Neural progenitor cell (in vitro differentiated cells): ENCODE measurements around the gene TTC23L. TPM values are rescaled to one million over a fixed set of nuclear protein-coding genes. Genes with fewer than 3 reads are reported as not detected.

Source experiments
- DNase-seq: peaks from one replicate; pipeline ENCODE4 v3.0.0-alpha.2; 2016; ENCODE audit warnings: low spot score
- H2AFZ ChIP-seq: fragments of 200-600 bp; sonication (generic); replicated peaks from 2 replicates; pipeline ENCODE4 v1.6.1; 2016; ENCODE audit warnings: antibody characterized with exemption
- H3F3A ChIP-seq: fragments of 200-600 bp; sonication (generic); 2 replicates; pipeline ENCODE4 v1.6.1; 2016; ENCODE audit warnings: antibody characterized with exemption, low read depth
- H3K27ac ChIP-seq: fragments of 200-600 bp; sonication (generic); 2 replicates; pipeline ENCODE4 v1.5.1; 2016; ENCODE audit warnings: mild to moderate bottlenecking
- H3K27me3 ChIP-seq: fragments of 200-600 bp; sonication (generic); 2 replicates; pipeline ENCODE4 v1.6.1; 2016; ENCODE audit warnings: mild to moderate bottlenecking, moderate library complexity
- H3K36me3 ChIP-seq: fragments of 200-600 bp; sonication (generic); 2 replicates; pipeline ENCODE4 v1.5.1; 2016
- H3K4me1 ChIP-seq: fragments of 200-600 bp; sonication (generic); 2 replicates; pipeline ENCODE4 v1.6.1; 2016; ENCODE audit warnings: mixed run types
- H3K4me2 ChIP-seq: fragments of 200-600 bp; sonication (generic); 2 replicates; pipeline ENCODE4 v1.6.1; 2016
- H3K4me3 ChIP-seq: fragments of 200-600 bp; sonication (generic); 2 replicates; pipeline ENCODE4 v1.5.1; 2016
- H3K79me2 ChIP-seq: fragments of 200-600 bp; sonication (generic); 2 replicates; pipeline ENCODE4 v1.6.1; 2016; ENCODE audit warnings: low read depth
- H3K9ac ChIP-seq: fragments of 200-600 bp; sonication (generic); 2 replicates; pipeline ENCODE4 v1.6.1; 2016
- H3K9me3 ChIP-seq: fragments of 200-600 bp; sonication (generic); 2 replicates; pipeline ENCODE4 v1.5.1; 2016; ENCODE audit warnings: low read depth
- H4K20me1 ChIP-seq: fragments of 200-600 bp; sonication (generic); 2 replicates; pipeline ENCODE4 v1.6.1; 2016; ENCODE audit warnings: low read depth
- H3K27ac Mint-ChIP-seq: 3 replicates; pipeline ENCODE4 v1.8.0; 2021; ENCODE audit warnings: mixed read lengths
- H3K27me3 Mint-ChIP-seq: 2 replicates; pipeline ENCODE4 v1.8.0; 2022; ENCODE audit warnings: low read depth, mild to moderate bottlenecking, inconsistent platforms, moderate library complexity, mixed read lengths; ENCODE audit not compliant: insufficient read depth
- H3K36me3 Mint-ChIP-seq: 3 replicates; pipeline ENCODE4 v1.8.0; 2021; ENCODE audit warnings: mixed read lengths
- H3K4me1 Mint-ChIP-seq: 3 replicates; pipeline ENCODE4 v1.8.0; 2021; ENCODE audit warnings: mixed read lengths
- H3K4me3 Mint-ChIP-seq: 3 replicates; pipeline ENCODE4 v1.8.0; 2021; ENCODE audit warnings: mild to moderate bottlenecking, moderate library complexity, mixed read lengths
- H3K9me3 Mint-ChIP-seq: 3 replicates; pipeline ENCODE4 v1.8.0; 2020; ENCODE audit warnings: mixed read lengths
- EZH2 ChIP-seq: fragments of 200-600 bp; sonication (generic); IDR thresholded peaks from 2 replicates; pipeline ENCODE4 v1.6.1; 2017; ENCODE audit warnings: antibody characterized with exemption, mild to moderate bottlenecking, moderate library complexity
- EZH2phosphoT487 ChIP-seq: fragments of 200-600 bp; sonication (generic); IDR thresholded peaks from 2 replicates; pipeline ENCODE4 v1.6.1; 2017; ENCODE audit warnings: antibody characterized with exemption
- total RNA-seq: library from RNA; depleted of rRNA; stranded (reverse); fragments of >200 nt; gene quantifications from 2 replicates; pipeline ENCODE4 v1.2.3, GENCODE V29; 2015; ENCODE audit warnings: low replicate concordance
- TF ChIP-seq, protein P1 (sequence below): fragments of 200-600 bp; sonication (generic); IDR thresholded peaks from 2 replicates; pipeline ENCODE4 v1.5.1; 2017; ENCODE audit warnings: antibody characterized with exemption, mild to moderate bottlenecking

TTC23L gene
- total RNA-seq, 1 donor from 2014 or later = 1.3 TPM

DNA sequence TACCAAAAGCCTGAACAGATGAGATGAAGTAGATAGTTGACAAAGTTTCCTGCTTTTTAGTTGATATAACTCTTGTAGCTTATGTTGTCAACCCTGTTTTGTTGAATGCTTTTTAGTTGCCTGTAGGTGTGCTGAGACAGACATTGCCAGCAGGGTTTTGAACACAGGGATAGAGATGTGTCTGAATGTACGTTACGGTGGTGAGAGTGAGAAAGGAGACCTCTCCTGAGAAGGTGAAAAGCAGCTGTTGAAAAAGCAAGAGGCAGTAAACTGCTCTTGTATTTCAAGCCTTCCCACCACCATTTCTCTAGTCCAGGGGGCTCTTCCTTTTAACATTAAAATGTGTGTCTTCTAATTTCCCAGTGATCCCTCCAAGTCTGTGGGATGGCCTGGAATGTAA lies 105.1 kb downstream of the TTC23L start:
- H3K4me1 ChIP-seq = no peaks in the 10 kb centered on the region
- no peak overlapping the region for H3K4me2 ChIP-seq
- Mint-ChIP-seq H3K4me3 (no peak overlapping the region), H3K36me3 (peaks cover 18% of the 10 kb centered on the region), H3K27me3 (no peaks in the 10 kb centered on the region), H3K9me3 (no peaks in the 10 kb centered on the region), H3K4me1 (no peaks in the 10 kb centered on the region), H3K27ac (no peak overlapping the region)
- no peak for DNase-seq
- H3K27ac ChIP-seq = no peak overlapping the region
- TF ChIP-seq EZH2phosphoT487 (no peak), EZH2 (no peak)
- TF ChIP-seq, protein P1, sequence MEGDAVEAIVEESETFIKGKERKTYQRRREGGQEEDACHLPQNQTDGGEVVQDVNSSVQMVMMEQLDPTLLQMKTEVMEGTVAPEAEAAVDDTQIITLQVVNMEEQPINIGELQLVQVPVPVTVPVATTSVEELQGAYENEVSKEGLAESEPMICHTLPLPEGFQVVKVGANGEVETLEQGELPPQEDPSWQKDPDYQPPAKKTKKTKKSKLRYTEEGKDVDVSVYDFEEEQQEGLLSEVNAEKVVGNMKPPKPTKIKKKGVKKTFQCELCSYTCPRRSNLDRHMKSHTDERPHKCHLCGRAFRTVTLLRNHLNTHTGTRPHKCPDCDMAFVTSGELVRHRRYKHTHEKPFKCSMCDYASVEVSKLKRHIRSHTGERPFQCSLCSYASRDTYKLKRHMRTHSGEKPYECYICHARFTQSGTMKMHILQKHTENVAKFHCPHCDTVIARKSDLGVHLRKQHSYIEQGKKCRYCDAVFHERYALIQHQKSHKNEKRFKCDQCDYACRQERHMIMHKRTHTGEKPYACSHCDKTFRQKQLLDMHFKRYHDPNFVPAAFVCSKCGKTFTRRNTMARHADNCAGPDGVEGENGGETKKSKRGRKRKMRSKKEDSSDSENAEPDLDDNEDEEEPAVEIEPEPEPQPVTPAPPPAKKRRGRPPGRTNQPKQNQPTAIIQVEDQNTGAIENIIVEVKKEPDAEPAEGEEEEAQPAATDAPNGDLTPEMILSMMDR = no peak
- H3K4me3 ChIP-seq = no peak overlapping the region
- H3K79me2 ChIP-seq = no peaks in the 10 kb centered on the region
- no peaks in the 10 kb centered on the region for H4K20me1 ChIP-seq
- no peak overlapping the region for H2AFZ ChIP-seq
- H3F3A ChIP-seq = no peaks in the 10 kb centered on the region
- H3K36me3 ChIP-seq = peaks cover 28% of the 10 kb centered on the region
- no peaks in the 10 kb centered on the region for H3K27me3 ChIP-seq
- no peak overlapping the region for H3K9ac ChIP-seq
- H3K9me3 ChIP-seq = no peaks in the 10 kb centered on the region

DNA sequence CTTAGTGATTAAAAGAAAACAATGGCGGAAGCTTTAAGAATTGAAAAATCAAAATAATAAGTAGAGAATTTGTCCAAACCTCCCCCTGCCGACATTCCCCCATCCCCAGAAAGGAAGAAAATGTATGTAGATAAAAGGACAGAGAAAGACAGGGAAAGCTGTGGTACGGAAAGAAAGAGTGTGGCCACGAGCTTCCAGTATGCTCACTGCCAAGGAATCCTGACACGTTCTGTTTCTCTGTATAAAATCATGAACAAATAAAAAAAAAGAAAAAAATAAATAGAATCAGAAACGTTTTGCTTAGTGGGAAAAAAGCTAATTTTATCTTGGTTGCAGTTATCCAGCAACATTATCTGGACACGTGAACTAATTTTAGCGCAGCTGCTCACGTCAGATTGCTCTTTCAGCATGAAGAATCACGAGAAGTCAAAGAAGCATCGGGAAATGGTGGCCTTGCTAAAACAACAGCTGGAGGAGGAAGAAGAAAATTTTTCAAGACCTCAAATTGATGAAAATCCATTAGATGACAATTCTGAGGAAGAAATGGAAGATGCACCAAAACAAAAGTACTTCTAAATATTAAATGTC lies 105.6 kb downstream of the TTC23L start:
- Histone ChIP-seq H3K4me1 (no peaks in the 10 kb centered on the region), H4K20me1 (no peaks in the 10 kb centered on the region), H3K4me2 (no peak overlapping the region), H3K79me2 (no peaks in the 10 kb centered on the region), H3K9me3 (no peaks in the 10 kb centered on the region), H3K9ac (no peak overlapping the region), H3K27ac (no peak overlapping the region), H3K4me3 (no peak overlapping the region), H3K36me3 (peaks cover 29% of the 10 kb centered on the region), H3K27me3 (no peaks in the 10 kb centered on the region), H2AFZ (no peak overlapping the region), H3F3A (no peaks in the 10 kb centered on the region)
- DNase-seq = no peak
- Mint-ChIP-seq H3K27ac (no peak overlapping the region), H3K36me3 (peaks cover 17% of the 10 kb centered on the region), H3K27me3 (no peaks in the 10 kb centered on the region), H3K4me3 (no peak overlapping the region), H3K9me3 (no peaks in the 10 kb centered on the region), H3K4me1 (no peaks in the 10 kb centered on the region)
- TF ChIP-seq, protein P1 = no peak
- TF ChIP-seq EZH2 = no peak
- TF ChIP-seq EZH2phosphoT487 = no peak

Other genes starting within 250 kb of the TTC23L start
- 47.9 and 54.6 TPM in 2 replicates for gene RAI14, start 182.8 kb upstream of the TTC23L start, total RNA-seq
- 39.0 and 40.6 TPM in 2 replicates for gene RAD1, start 76.3 kb downstream of the TTC23L start, total RNA-seq
- gene BRIX1, start 76.5 kb downstream of the TTC23L start, total RNA-seq = 53.3 and 61.2 TPM in 2 replicates
- gene DNAJC21, start 90.4 kb downstream of the TTC23L start, total RNA-seq = 33.9 and 52.8 TPM in 2 replicates
- gene AGXT2, start 208.8 kb downstream of the TTC23L start, total RNA-seq = not detected in 2 replicates